ENCODE results near the gene PLXNA2. TPM values are rescaled to one million over a fixed set of nuclear protein-coding genes. Genes with fewer than 3 reads are reported as not detected.

Gene PLXNA2
- polyA plus RNA-seq, 1 of the 3 experiments (the other 2 are of a cell fraction) = 8.5 TPM

- no peaks in the 10 kb centered on the region for H4K20me1 ChIP-seq (ENCODE audit: insufficient read depth)
- H3K27ac ChIP-seq (ENCODE audit: low read depth in 2 of 2, low read length in 1 of 2) = no peak overlapping the region
- no peaks in the 10 kb centered on the region for H3K9me3 ChIP-seq
- WGBS (ENCODE audit: low lambda C conversion rate) = 92% methylated on average over 4 of the region's 22 CpGs
- TF ChIP-seq CHD2 (IDR thresholded peaks at IDR 0.05; ENCODE audit: low read length, partially characterized antibody) = no peak
- peaks cover 0 to 9% of the 10 kb centered on the region in 2 experiments; a peak in 1 of 4 replicates for H3K4me1 ChIP-seq (ENCODE audit: control insufficient read depth in 1 of 2, insufficient read depth in 2 of 2, low read depth in 1 of 2, low read length in 1 of 2)
- H2AFZ ChIP-seq (ENCODE audit: low read depth) = no peak overlapping the region
- H3K36me3 ChIP-seq (replicated peaks in 1 of 2; ENCODE audit: control insufficient read depth in 1 of 2, insufficient read depth in 2 of 2, low read length in 1 of 2) = peaks cover 33 to 86% of the 10 kb centered on the region in 2 experiments
- H3K79me2 ChIP-seq (ENCODE audit: insufficient read depth) = no peaks in the 10 kb centered on the region
- peaks cover 3% of the 10 kb centered on the region for H3F3A ChIP-seq (replicated peaks; ENCODE audit: insufficient read depth)
- no peaks in the 10 kb centered on the region for H3K27me3 ChIP-seq (ENCODE audit: insufficient read depth)
- H3K4me3 ChIP-seq (ENCODE audit: low read depth in 2 of 2, low read length in 1 of 2) = no peak overlapping the region
- H3K9me2 ChIP-seq = no peaks in the 10 kb centered on the region
- H3K4me2 ChIP-seq = no peak overlapping the region
- CTCF ChIA-PET = interaction anchor here (1.3 to 5.9 kb wide), 11 partner anchors 15 to 203 kb away, joined by 3 to 56 read pairs (median 7); partner anchors contain the start of gene PLXNA2
- DNase-seq = no peak
- no peak overlapping the region for H3K9ac ChIP-seq
- POLR2A ChIA-PET = no interaction called here
These were observed 202.1 kb downstream of the PLXNA2 start for GRCh38 chr1:208042041-208042615.

GRCh38 chr1:208041505-208041904, 202.7 kb downstream of the PLXNA2 start:
- Histone ChIP-seq H3K4me1 (ENCODE audit: control insufficient read depth in 1 of 2, insufficient read depth in 2 of 2, low read depth in 1 of 2, low read length in 1 of 2) (peaks cover 0 to 9% of the 10 kb centered on the region in 2 experiments; a peak in 1 of 4 replicates), H3K36me3 (replicated peaks in 1 of 2; ENCODE audit: control insufficient read depth in 1 of 2, insufficient read depth in 2 of 2, low read length in 1 of 2) (peaks cover 30 to 92% of the 10 kb centered on the region in 2 experiments), H3K79me2 (ENCODE audit: insufficient read depth) (no peaks in the 10 kb centered on the region), H3K9ac (no peak overlapping the region), H3K9me3 (no peaks in the 10 kb centered on the region), H2AFZ (ENCODE audit: low read depth) (no peak overlapping the region), H3F3A (replicated peaks; ENCODE audit: insufficient read depth) (peaks cover 3% of the 10 kb centered on the region), H3K9me2 (no peaks in the 10 kb centered on the region), H3K4me3 (ENCODE audit: low read depth in 2 of 2, low read length in 1 of 2) (no peak overlapping the region), H3K27ac (ENCODE audit: low read depth in 2 of 2, low read length in 1 of 2) (no peak overlapping the region), H4K20me1 (ENCODE audit: insufficient read depth) (no peaks in the 10 kb centered on the region), H3K4me2 (no peak overlapping the region), H3K27me3 (ENCODE audit: insufficient read depth) (no peaks in the 10 kb centered on the region)
- DNase-seq = no peak
- WGBS (ENCODE audit: low lambda C conversion rate) = 94% methylated on average over 9 of the region's 9 CpGs
- ChIA-PET POLR2A (no interaction called here), CTCF (interaction anchor here (1.2 to 5.9 kb wide), 8 partner anchors 15 to 201 kb away, joined by 3 to 56 read pairs (median 7); no protein-coding TSS in a partner anchor)
- TF ChIP-seq PBX3 (IDR thresholded peaks at IDR 0.05) (no peak), GABPA (IDR thresholded peaks at IDR 0.05; ENCODE audit: low read depth) (no peak), POLR2AphosphoS5 (IDR thresholded peaks at IDR 0.05; ENCODE audit: low read depth, low read length) (no peak), ZBTB33 (IDR thresholded peaks at IDR 0.05; ENCODE audit: borderline replicate concordance, low read depth) (no peak), USF2 (IDR thresholded peaks at IDR 0.05; ENCODE audit: borderline replicate concordance, low read depth, low read length) (no peak)

All from SK-N-SH (cell line).